AML-193 (cell line): Measurements from ENCODE around the gene FAM161A.
A peak's percentile ranks its signal among the peaks of the same experiment; 100 is the strongest.
"Not testable (repeated sequence)": the region's sequence is repeated elsewhere in the genome, so short reads cannot be mapped to it uniquely, and the experiment has no call there.

Experiments used
- DNase-seq, 2 experiments: peaks; one replicate each; lab custom pipeline; 2025; lab: John Stamatoyannopoulos, UW

The FAM161A gene

DNA sequence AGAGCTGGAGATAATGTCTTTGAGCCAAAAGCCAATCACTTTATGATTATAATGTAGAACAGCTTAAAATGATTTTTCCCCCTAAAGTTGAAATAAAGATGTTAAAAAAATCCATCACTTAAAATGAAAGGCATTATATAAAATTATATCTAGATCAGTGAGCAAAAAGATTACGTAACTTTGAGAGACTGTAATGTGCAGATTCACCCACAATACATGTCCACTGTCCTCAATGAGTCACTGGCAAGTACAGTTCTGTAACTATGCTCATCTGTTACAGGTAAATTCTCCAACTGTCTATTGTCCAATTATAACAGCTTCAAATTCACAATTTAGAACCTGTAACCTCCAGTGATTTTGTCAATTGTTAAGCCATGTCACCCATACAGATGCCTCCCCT, 19.0 kb downstream of the FAM161A start:
- DNase-seq = no peak

- DNase-seq = no peak
These were observed 19.9 kb downstream of the FAM161A start for GRCh38 chr2:61833971-61834370.

- DNase-seq = no peak
These were observed 21.5 kb downstream of the FAM161A start for GRCh38 chr2:61832183-61832841.

DNA sequence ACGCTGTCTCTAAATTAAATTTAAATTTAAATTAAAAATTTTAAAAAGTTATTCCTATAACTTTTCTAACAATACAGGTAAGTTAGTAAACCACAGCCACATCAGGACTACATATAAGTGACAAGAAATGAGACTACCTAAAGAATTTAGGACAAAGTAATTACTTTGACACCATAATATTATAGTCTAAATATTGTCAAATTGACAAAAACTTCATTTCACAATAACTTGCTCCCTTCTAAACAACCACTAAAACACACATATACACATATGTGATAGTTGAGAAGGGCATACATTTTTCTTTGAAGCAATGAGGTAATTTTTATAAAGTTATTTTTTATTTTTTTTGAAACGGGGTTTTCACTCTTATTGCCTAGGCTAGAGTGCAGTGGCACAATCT, 31.6 kb downstream of the FAM161A start:
- no peak for DNase-seq

GRCh38 chr2:61816480-61817355, 37.1 kb downstream of the FAM161A start:
- DNase-seq = no peak

- DNase-seq = no peak
These were observed 39.2 kb downstream of the FAM161A start for GRCh38 chr2:61814539-61815160.

- not testable (repeated sequence) for DNase-seq
These were observed 40.5 kb downstream of the FAM161A start for GRCh38 chr2:61813314-61813713.

DNA sequence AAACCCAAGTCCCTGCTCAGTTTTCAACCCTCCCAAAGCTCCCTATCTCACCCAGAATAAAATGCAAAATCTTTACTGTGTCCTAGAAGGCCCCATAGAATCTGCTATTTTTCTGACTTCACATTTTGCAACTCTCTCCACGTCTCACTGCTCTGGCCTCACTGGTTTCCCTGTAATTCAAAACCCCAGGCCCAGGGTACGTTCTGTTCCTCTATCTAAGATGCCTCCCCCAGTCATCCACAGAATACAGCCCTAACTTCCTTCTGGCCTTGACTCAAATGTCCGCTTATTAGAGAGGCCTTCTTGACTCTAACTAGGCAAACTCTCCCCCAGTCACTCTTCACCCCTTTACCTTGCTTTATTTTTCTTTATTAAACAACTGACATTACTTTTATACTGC, 42.0 kb downstream of the FAM161A start:
- no peak for DNase-seq

GRCh38 chr2:61810203-61810602, 43.7 kb downstream of the FAM161A start:
- not testable (repeated sequence) for DNase-seq

DNA sequence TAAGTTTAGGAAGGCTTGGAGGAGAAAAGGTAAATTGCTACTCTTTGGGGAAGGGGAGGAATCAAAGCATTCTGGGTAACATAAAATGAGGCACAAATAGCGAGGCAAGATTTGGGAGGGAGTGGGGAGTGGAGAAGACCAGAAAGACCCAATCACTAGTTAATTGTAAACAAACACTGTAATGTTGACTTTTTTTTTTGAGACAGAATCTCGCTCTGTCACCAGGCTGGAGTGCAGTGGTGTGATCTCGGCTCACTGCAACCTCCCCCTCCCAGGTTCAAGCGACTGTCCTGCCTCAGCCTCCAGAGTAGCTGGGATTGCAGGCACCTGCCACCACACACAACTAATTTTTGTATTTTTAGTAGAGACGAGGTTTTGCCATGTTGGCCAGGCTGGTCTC, 45.2 kb downstream of the FAM161A start:
- not testable (repeated sequence) for DNase-seq

DNA sequence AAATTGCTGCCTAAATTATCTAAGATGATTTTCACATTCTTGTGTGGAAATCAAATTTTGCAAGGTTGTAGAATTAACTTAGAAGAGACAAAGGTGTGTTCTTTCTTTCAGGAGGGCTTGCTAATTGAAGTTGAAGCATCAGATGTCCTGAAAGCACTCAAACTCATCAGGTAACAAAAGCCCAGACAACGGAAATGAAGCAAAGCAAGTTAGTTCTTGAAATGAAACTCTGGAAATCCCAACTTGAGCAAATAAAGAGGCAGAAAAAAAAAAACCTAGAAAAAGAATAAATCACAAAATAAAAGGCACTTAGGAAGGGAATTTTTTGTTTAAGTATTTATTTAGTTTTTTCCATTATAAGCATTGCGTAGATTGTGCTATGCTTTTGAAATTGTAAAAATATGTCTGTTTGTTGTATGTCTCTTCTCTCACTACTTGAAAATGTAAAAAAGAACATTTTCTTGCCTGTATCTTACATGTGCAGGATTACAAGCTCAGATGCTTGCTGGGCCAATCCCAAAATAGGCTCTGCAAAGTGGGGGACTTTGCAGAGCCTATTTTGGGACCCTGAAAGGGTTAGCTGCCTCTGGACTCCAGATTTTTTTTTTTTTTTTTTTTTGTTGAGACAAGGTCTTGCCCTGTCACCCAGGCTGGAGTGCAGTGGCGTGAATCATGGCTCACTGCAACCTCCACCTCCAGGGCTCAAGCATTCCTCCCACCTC, 46.7 kb downstream of the FAM161A start:
- DNase-seq = no peak

- DNase-seq = no peak
These were observed 51.3 kb downstream of the FAM161A start for GRCh38 chr2:61802548-61802947.

DNA sequence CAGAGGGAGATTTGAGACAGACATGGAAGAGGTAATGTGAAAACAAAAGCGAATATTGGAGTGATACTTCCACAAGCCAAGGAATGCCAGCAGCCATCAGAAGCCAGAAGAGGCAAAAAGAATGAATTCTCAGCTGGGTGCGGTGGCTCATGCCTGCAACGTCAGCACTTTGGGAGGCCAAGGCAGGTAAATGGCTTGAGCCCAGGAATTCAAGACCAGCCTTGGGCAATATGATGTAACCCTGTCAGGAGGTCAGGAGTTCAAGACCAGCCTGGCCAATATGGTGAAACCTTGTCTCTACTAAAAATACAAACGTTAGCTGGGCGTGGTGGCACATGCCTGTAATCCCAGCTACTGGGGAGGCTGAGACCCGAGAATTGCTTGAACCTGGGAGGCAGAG, 54.8 kb downstream of the FAM161A start:
- DNase-seq = no peak

DNA sequence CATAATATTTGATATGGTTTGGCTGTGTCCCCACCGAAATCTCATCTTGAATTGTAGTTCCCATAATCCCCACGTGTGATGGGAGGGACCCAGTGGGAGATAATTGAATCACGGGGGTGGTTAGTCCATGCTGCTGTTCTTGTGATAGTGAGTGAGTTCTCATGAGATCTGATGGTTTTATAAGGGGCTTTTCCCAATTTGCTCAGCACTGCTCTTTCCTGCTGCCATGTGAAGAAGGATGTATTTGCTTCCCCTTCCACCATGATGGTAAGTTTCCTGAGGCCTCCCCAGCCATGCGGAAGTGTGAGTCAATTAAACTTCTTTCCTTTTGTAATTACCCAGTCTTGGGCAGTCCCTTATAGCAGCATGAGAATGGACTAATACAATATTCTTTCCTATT, 56.4 kb downstream of the FAM161A start:
- DNase-seq = not testable (repeated sequence)

DNA sequence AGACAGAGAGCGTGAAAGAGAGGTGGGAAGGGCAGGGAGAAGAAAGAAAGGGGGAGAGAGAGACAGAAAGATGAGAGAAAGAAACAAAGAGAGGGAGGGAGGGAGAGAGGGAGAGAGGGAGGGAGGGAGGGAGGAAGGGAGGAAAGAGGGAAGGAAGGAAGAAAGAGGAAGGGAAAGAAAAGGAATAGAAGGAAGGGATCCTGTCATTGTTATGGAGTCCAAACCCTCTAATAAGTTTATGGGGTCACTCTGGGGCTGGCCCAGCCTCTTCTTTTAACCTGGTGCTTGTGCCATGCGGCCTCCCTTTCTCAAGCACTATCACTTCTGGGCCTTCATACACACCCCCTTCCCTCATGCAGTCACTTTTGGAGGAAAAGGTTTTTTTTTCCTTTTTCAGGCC, 58.5 kb downstream of the FAM161A start:
- no peak for DNase-seq

GRCh38 chr2:61793389-61793836, 60.4 kb downstream of the FAM161A start:
- DNase-seq = peak; percentile 27 to 43

GRCh38 chr2:61792355-61792890, 61.4 kb downstream of the FAM161A start:
- DNase-seq = no peak

DNA sequence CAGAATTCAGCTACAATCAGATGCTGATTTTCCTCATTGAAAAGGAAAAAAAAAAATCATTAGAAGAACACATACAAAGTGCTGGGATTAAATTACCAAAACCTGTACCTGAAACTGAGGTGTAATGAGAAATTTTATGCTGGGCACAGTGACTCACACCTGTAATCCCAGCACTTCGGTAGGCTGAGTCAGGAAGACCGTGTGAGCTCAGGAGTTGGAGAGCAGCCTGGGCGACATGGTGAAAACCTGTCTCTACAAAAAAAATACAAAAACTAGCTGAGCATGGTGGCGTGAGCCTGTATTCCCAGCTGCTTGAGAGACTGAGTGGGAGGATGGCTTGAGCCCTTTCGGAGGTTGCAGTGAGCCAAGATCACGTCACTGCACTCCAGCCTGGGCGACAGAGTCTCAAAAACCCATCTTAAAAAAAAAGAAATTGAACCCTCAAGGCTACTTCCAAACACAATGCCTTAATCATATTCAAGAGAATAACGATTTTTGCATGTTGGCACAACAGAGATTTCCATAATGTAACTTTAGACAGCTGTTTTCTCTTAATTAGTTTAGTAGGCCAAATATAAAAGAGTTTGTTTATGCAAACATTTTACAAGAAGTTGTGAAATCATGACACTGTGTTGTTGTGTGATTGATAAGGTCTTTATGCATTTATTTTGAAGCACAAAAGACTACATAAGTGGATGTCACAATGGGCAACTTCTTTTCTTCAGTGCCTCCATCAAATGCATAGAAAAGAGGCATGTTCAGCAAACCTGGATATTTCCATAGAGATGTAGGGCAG, 63.9 kb downstream of the FAM161A start:
- no peak for DNase-seq

DNA sequence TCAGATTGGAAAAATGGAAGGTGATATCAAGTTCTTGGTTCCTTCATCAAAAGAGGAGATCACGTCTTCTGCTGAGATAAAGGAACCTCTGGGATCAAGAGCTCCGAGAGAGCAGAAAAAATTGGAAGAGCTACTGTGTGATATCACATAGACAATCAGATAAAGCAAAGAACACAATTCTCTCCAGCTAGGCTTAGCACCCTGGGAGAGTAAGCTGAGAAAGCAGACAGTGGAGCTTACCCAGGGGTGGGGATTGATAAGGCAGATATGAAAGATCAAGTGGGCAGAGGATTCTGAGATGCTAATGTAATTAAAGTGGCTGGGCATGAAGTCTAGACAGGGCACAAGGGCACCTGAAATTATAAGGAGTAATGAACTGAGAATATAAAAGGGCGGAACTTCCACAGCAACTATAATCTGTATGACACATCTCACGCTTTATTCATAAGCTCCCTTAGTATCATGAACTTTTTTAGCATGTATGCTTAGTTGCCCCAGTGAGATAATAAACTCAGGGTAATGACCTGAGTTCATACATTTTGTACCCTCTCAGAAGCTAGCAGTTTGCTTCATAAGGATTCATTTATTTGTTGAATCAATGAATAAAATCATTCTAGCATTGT, 65.8 kb downstream of the FAM161A start:
- no peak for DNase-seq

DNA sequence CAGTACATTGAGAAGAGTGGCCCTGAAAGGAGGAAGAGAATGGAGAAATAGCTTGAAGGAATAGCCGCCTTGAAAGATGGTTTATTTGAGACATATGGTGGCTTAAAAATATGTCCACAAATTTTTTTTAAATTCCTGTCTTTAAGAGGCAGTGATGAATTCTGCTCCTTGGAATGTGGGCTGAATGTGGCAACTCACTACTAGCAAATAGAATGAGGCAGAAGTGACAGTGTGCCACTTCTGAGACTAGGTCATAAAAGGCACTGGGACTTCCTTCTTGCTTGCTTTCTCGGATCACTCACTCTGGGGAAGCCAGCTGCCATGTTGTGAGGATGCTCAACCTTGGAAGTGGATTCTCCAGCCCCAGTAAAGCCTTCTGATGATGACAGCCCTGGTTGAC, 67.0 kb downstream of the FAM161A start:
- no peak for DNase-seq

GRCh38 chr2:61785583-61785982, 68.3 kb downstream of the FAM161A start:
- DNase-seq = no peak
